Dedifferentiated amniotic fluid mesenchymal stem cell (primary cell): ENCODE data around the gene ZNF324B.
"Not testable (repeated sequence)": the region's sequence is repeated elsewhere in the genome, so short reads cannot be mapped to it uniquely, and the experiment has no call there.

Experiments used
- DNase-seq: peaks from one replicate; pipeline ENCODE4 v3.0.0-alpha.2; 2016; ENCODE audit errors: extremely low spot score

ZNF324B gene

GRCh38 chr19:58451358-58452101 lies at the start of gene ZNF324B:
Gene ZNF324B, plus strand, starts transcription at chr19:58451622. Its CDS starts 2,080 bp downstream, at chr19:58453702.
- peak; percentile 93 for DNase-seq

GRCh38 chr19:58401840-58402421 lies 49.5 kb upstream of the ZNF324B start:
- no peak for DNase-seq

- not testable (repeated sequence) for DNase-seq
These were observed 47.4 kb upstream of the ZNF324B start for GRCh38 chr19:58403920-58404478.

GRCh38 chr19:58406818-58407657 lies 44.4 kb upstream of the ZNF324B start:
- DNase-seq, result no peak

- DNase-seq, result no peak
These were observed 43.7 kb upstream of the ZNF324B start for GRCh38 chr19:58407658-58408151.

- DNase-seq, result peak; percentile 91
These were observed 43.0 kb upstream of the ZNF324B start, which contains the start of gene ZNF584 for GRCh38 chr19:58408152-58409009. Gene ZNF584, plus strand, starts transcription at chr19:58408649. Its CDS starts 499 bp downstream, at chr19:58409148.

GRCh38 chr19:58409010-58409790 lies 42.2 kb upstream of the ZNF324B start:
- no peak for DNase-seq

GRCh38 chr19:58416604-58417003 lies 34.8 kb upstream of the ZNF324B start:
- DNase-seq, result no peak

- no peak for DNase-seq
These were observed 34.4 kb upstream of the ZNF324B start for GRCh38 chr19:58417071-58417470.

- no peak for DNase-seq
These were observed 22.8 kb upstream of the ZNF324B start for GRCh38 chr19:58428617-58429016.

- DNase-seq, result no peak
These were observed 21.7 kb upstream of the ZNF324B start for GRCh38 chr19:58429745-58430144.

GRCh38 chr19:58434217-58434616 lies 17.2 kb upstream of the ZNF324B start:
- no peak for DNase-seq

- peak; percentile 99 for DNase-seq
These were observed 11.6 kb upstream of the ZNF324B start, which contains the start of gene ZNF132 for GRCh38 chr19:58439576-58440554. Gene ZNF132, minus strand, starts transcription at chr19:58440153. Its CDS starts 332 bp downstream, at chr19:58439821.

GRCh38 chr19:58440556-58440955 lies 10.9 kb upstream of the ZNF324B start:
- no peak for DNase-seq

- not testable (repeated sequence) for DNase-seq
These were observed 8.4 kb upstream of the ZNF324B start for GRCh38 chr19:58442986-58443385.

GRCh38 chr19:58448860-58449259 lies 2.6 kb upstream of the ZNF324B start:
- DNase-seq, result not testable (repeated sequence)

GRCh38 chr19:58449980-58450379 lies 1.4 kb upstream of the ZNF324B start:
- not testable (repeated sequence) for DNase-seq

- DNase-seq, result no peak
These were observed 515 bp upstream of the ZNF324B start for GRCh38 chr19:58450856-58451357.
